ENCODE measurements around the gene P3H2.

Gene P3H2

GRCh38 chr3:190000187-190000860, 120.4 kb downstream of the P3H2 start:
- Histone ChIP-seq H3K9me2 (replicated peaks; ENCODE audit: low read depth, low read length) (no peaks in the 10 kb centered on the region), H3K9ac (ENCODE audit: low read depth, low read length, poor library complexity, severe bottlenecking) (peak overlapping the region; percentile 19), H3F3A (ENCODE audit: low read depth) (no peaks in the 10 kb centered on the region), H3K36me3 (ENCODE audit: insufficient read depth, low read length) (no peaks in the 10 kb centered on the region), H3K4me2 (ENCODE audit: low read depth, low read length, poor library complexity, severe bottlenecking) (peak overlapping the region; percentile 70), H3K4me1 (ENCODE audit: insufficient read depth, low read length, poor library complexity, severe bottlenecking) (peaks cover 48% of the 10 kb centered on the region), H3K27me3 (ENCODE audit: insufficient read depth, low read length, poor library complexity, severe bottlenecking) (no peaks in the 10 kb centered on the region), H3K4me3 (ENCODE audit: low read length, poor library complexity, severe bottlenecking) (no peak overlapping the region), H2AFZ (ENCODE audit: low read length) (peak overlapping the region; percentile 78), H4K20me1 (ENCODE audit: insufficient read depth, low read length, poor library complexity, severe bottlenecking) (no peaks in the 10 kb centered on the region), H3K79me2 (ENCODE audit: insufficient read depth, low read length) (no peaks in the 10 kb centered on the region), H3K9me3 (ENCODE audit: insufficient read depth, low read depth, low read length) (no peaks in the 10 kb centered on the region)
- TF ChIP-seq CTCF (conservative IDR thresholded peaks at IDR 0.05; ENCODE audit: low read length) (no peak), EZH2phosphoT487 (IDR thresholded peaks at IDR 0.05; ENCODE audit: borderline replicate concordance) (no peak)

- Histone ChIP-seq H3K4me2 (ENCODE audit: low read depth, low read length, poor library complexity, severe bottlenecking) (peak overlapping the region; percentile 70), H2AFZ (ENCODE audit: low read length) (peak overlapping the region; percentile 78), H3K36me3 (ENCODE audit: insufficient read depth, low read length) (no peaks in the 10 kb centered on the region), H3F3A (ENCODE audit: low read depth) (no peaks in the 10 kb centered on the region), H3K4me1 (ENCODE audit: insufficient read depth, low read length, poor library complexity, severe bottlenecking) (peaks cover 50% of the 10 kb centered on the region), H3K4me3 (ENCODE audit: low read length, poor library complexity, severe bottlenecking) (no peak overlapping the region), H3K27me3 (ENCODE audit: insufficient read depth, low read length, poor library complexity, severe bottlenecking) (no peaks in the 10 kb centered on the region), H3K79me2 (ENCODE audit: insufficient read depth, low read length) (no peaks in the 10 kb centered on the region), H3K9ac (ENCODE audit: low read depth, low read length, poor library complexity, severe bottlenecking) (no peak overlapping the region), H3K9me3 (ENCODE audit: insufficient read depth, low read depth, low read length) (no peaks in the 10 kb centered on the region), H3K9me2 (replicated peaks; ENCODE audit: low read depth, low read length) (no peaks in the 10 kb centered on the region), H4K20me1 (ENCODE audit: insufficient read depth, low read length, poor library complexity, severe bottlenecking) (no peaks in the 10 kb centered on the region)
- no peak for TF ChIP-seq CTCF (conservative IDR thresholded peaks at IDR 0.05; ENCODE audit: low read length)
- no peak for TF ChIP-seq EZH2phosphoT487 (IDR thresholded peaks at IDR 0.05; ENCODE audit: borderline replicate concordance)
Measured at GRCh38 chr3:189999718-190000117, 121.0 kb downstream of the P3H2 start.

- Histone ChIP-seq H3K4me3 (ENCODE audit: low read length, poor library complexity, severe bottlenecking) (no peak overlapping the region), H4K20me1 (ENCODE audit: insufficient read depth, low read length, poor library complexity, severe bottlenecking) (no peaks in the 10 kb centered on the region), H3K4me2 (ENCODE audit: low read depth, low read length, poor library complexity, severe bottlenecking) (peak overlapping the region; percentile 34), H3K9me2 (replicated peaks; ENCODE audit: low read depth, low read length) (no peaks in the 10 kb centered on the region), H3K36me3 (ENCODE audit: insufficient read depth, low read length) (no peaks in the 10 kb centered on the region), H3K9me3 (ENCODE audit: insufficient read depth, low read depth, low read length) (no peaks in the 10 kb centered on the region), H3K4me1 (ENCODE audit: insufficient read depth, low read length, poor library complexity, severe bottlenecking) (peaks cover 40% of the 10 kb centered on the region), H3K9ac (ENCODE audit: low read depth, low read length, poor library complexity, severe bottlenecking) (no peak overlapping the region), H3K27me3 (ENCODE audit: insufficient read depth, low read length, poor library complexity, severe bottlenecking) (no peaks in the 10 kb centered on the region), H3F3A (ENCODE audit: low read depth) (no peaks in the 10 kb centered on the region), H2AFZ (ENCODE audit: low read length) (peak overlapping the region; percentile 31; the same call in 1 of the 2 replicates), H3K79me2 (ENCODE audit: insufficient read depth, low read length) (no peaks in the 10 kb centered on the region)
- TF ChIP-seq CTCF (conservative IDR thresholded peaks at IDR 0.05; ENCODE audit: low read length) (no peak), EZH2phosphoT487 (IDR thresholded peaks at IDR 0.05; ENCODE audit: borderline replicate concordance) (no peak)
Measured at GRCh38 chr3:189995129-189995528, 125.6 kb downstream of the P3H2 start.
